Keratinocyte (primary cell): Measurements from ENCODE around the gene SLC2A4.

Source experiments
- CTCF ChIP-seq, 3 experiments: IDR thresholded peaks in 1 of 3; conservative IDR thresholded peaks in 1 of 3; optimal IDR thresholded peaks in 1 of 3; 2 replicates in 2 of 3; 3 replicates in 1 of 3; pipeline versions ENCODE3 to v1.5.1; 2011; ENCODE audit warnings: low read length in 3 of 3, mild to moderate bottlenecking in 3 of 3, moderate library complexity in 2 of 3, control low read depth in 1 of 3, inconsistent platforms in 1 of 3; ENCODE audit not compliant: insufficient read depth in 2 of 3; ENCODE audit errors: extremely low read depth in 1 of 3
- EZH2 ChIP-seq: IDR thresholded peaks from one replicate; pipeline ENCODE4 v1.6.1; 2012; ENCODE audit warnings: inconsistent platforms, mild to moderate bottlenecking, low read length, moderate library complexity

GRCh38 chr17:7241783-7242716 lies 39.5 kb upstream of the SLC2A4 start, which contains the start of gene GABARAP:
- TF ChIP-seq CTCF (optimal IDR thresholded peaks at IDR 0.05 in 1 of 3, IDR thresholded peaks at IDR 0.05 in 1 of 3, conservative IDR thresholded peaks at IDR 0.05 in 1 of 3; ENCODE audit: extremely low read depth in 1 of 3, insufficient read depth in 2 of 3, low read length in 3 of 3) (peak in 1 of 3 experiments; percentile 1), EZH2 (no peak)
